HG03196 (cell line): ENCODE results near the gene AHNAK2.

ENCODE experiments used
- ATAC-seq: cut with Tn5 transposase; IDR thresholded peaks from one replicate; pipeline ENCODE4 v1.9.1; 2021; ENCODE audit not compliant: unreplicated experiment

AHNAK2 gene

GRCh38 chr14:104973385-104974145 lies 4.6 kb downstream of the AHNAK2 start:
- ATAC-seq: no peak

- ATAC-seq: no peak
These were observed 5.1 kb downstream of the AHNAK2 start for GRCh38 chr14:104973135-104973384.

- ATAC-seq: no peak
These were observed 5.7 kb downstream of the AHNAK2 start for GRCh38 chr14:104972301-104973134.

- no peak for ATAC-seq
These were observed 6.5 kb downstream of the AHNAK2 start for GRCh38 chr14:104971447-104972240.

- no peak for ATAC-seq
These were observed 7.7 kb downstream of the AHNAK2 start for GRCh38 chr14:104970231-104971068.

- no peak for ATAC-seq
These were observed 8.4 kb downstream of the AHNAK2 start for GRCh38 chr14:104969741-104970230.

GRCh38 chr14:104968541-104969401 lies 9.4 kb downstream of the AHNAK2 start:
- no peak for ATAC-seq

GRCh38 chr14:104968153-104968527 lies 10.0 kb downstream of the AHNAK2 start:
- no peak for ATAC-seq

- no peak for ATAC-seq
These were observed 10.6 kb downstream of the AHNAK2 start for GRCh38 chr14:104967386-104968152.

- ATAC-seq: no peak
These were observed 11.2 kb downstream of the AHNAK2 start for GRCh38 chr14:104966981-104967385.

GRCh38 chr14:104966261-104966865 lies 11.8 kb downstream of the AHNAK2 start:
- ATAC-seq: no peak

- ATAC-seq: no peak
These were observed 12.5 kb downstream of the AHNAK2 start for GRCh38 chr14:104965561-104966231.

- ATAC-seq: no peak
These were observed 13.6 kb downstream of the AHNAK2 start for GRCh38 chr14:104964546-104964945.

- ATAC-seq: no peak
These were observed 20.7 kb downstream of the AHNAK2 start for GRCh38 chr14:104957146-104958113.

- ATAC-seq: no peak
These were observed 21.8 kb downstream of the AHNAK2 start for GRCh38 chr14:104956290-104956890.

GRCh38 chr14:104955396-104955770 lies 22.8 kb downstream of the AHNAK2 start:
- no peak for ATAC-seq
